MCF 10A (cell line): ENCODE measurements around the gene FOXP1. TPM values are rescaled to one million over a fixed set of nuclear protein-coding genes. Genes with fewer than 3 reads are reported as not detected.

ENCODE experiments used
- BruUV-seq: library from RNA; stranded (reverse); fragments of 400-500 nt; replicated peaks from 2 replicates; lab custom pipeline; 2021; lab: Mats Ljungman, UMichigan
- CTCF ChIA-PET: fragments of 300-600 bp; sonication (Branson Sonifier 250); formaldehyde crosslinking; extraction: SDS; loops from one replicate; lab custom pipeline; 2021; ENCODE audit warnings: antibody characterized with exemption, inconsistent platforms; lab: Yijun Ruan, JAX
- POLR2A ChIA-PET: fragments of 300-600, 350-650 bp; sonication (Branson Sonifier 250); formaldehyde crosslinking; extraction: SDS; loops from one replicate; lab custom pipeline; 2020; ENCODE audit warnings: antibody characterized with exemption, inconsistent platforms; lab: Yijun Ruan, JAX
- DNase-seq: peaks from one replicate; pipeline ENCODE4 v3.0.0-alpha.2; 2018; ENCODE audit not compliant: unreplicated experiment
- H3K27ac Mint-ChIP-seq: one replicate; pipeline ENCODE4 v1.8.0; 2022; ENCODE audit warnings: mild to moderate bottlenecking, low read depth, mixed read lengths; ENCODE audit not compliant: unreplicated experiment
- H3K27me3 Mint-ChIP-seq: one replicate; pipeline ENCODE4 v1.8.0; 2022; ENCODE audit warnings: mixed read lengths; ENCODE audit not compliant: insufficient read depth, unreplicated experiment
- H3K36me3 Mint-ChIP-seq: one replicate; pipeline ENCODE4 v1.8.0; 2022; ENCODE audit warnings: mild to moderate bottlenecking, moderate library complexity, mixed read lengths; ENCODE audit not compliant: insufficient read depth, unreplicated experiment
- H3K4me1 Mint-ChIP-seq: one replicate; pipeline ENCODE4 v1.8.0; 2022; ENCODE audit warnings: mixed read lengths; ENCODE audit not compliant: insufficient read depth, unreplicated experiment
- H3K4me3 Mint-ChIP-seq: one replicate; pipeline ENCODE4 v1.8.0; 2022; ENCODE audit warnings: mild to moderate bottlenecking, moderate library complexity, mixed read lengths; ENCODE audit not compliant: unreplicated experiment
- H3K9me3 Mint-ChIP-seq: one replicate; pipeline ENCODE4 v1.8.0; 2022; ENCODE audit warnings: mixed read lengths; ENCODE audit not compliant: unreplicated experiment
- intact Hi-C: fragments of 100-400 bp; cut with micrococcal nuclease; formaldehyde crosslinking; loops from 2 replicates; pipeline ENCODE4 v1.14.1; 2022
- total RNA-seq: library from RNA; stranded (reverse); gene quantifications from 2 replicates; pipeline ENCODE4 v1.2.3, GENCODE V29; 2022
- TF ChIP-seq, protein P1 (sequence below): fragments of 200-600 bp; IDR thresholded peaks from one replicate; pipeline ENCODE4 v1.8.0; 2022; ENCODE audit warnings: antibody characterized with exemption, mild to moderate bottlenecking; ENCODE audit not compliant: unreplicated experiment

FOXP1 gene
- total RNA-seq, 1 experiment from 2014 or later = 49.0 TPM

DNA sequence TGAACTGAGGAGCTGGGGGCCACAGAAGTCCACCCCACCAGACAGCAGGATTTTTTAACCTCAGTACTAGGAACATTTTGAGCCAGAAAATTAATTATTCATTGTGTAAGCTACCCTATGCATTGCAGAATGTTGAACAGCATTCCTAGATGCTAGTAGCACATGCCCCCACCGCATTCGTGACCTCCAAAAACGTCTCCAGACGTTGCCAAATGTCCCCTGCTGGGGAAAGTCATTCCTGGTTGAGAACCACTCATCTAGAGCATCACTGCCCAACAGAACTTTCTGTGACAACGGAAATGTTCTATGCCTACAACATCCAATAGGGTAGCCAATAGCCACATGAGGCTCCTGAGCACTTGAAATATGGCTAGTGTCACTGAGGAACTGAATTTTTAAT lies 333.5 kb downstream of the FOXP1 start:
- no TSS peak for BruUV-seq

DNA sequence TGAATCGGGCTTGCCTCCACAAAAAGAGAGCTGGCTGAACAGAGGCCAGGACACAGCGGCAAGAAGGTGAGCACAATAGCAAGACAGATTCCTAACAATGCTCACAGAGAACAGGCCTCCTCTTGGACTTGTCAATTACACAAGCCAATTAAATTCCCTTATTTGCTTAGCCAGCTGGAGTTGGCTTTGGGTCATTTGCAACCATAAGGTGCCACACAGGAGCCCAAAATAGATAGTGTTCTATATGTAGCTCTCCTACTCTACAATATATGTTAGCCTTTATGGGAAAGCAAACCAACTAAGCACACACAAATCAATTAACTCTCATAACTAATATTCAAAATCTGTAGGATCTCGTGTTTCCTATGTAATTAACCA lies 335.6 kb downstream of the FOXP1 start:
- H3K4me3 Mint-ChIP-seq = no peak overlapping the region
- intact Hi-C loops = no loop called here
- CTCF ChIA-PET = interaction anchor here (0.7 kb wide), 2 partner anchors 393 to 1765 kb away, joined by 3 read pairs; no protein-coding TSS in a partner anchor

More for the DNA sequence above, 333.5 kb downstream of the FOXP1 start:
- CTCF ChIA-PET = interaction anchor here (1.7 kb wide), 1 partner anchor 179 kb away, joined by 4 read pairs; no protein-coding TSS in a partner anchor
- no peak overlapping the region for H3K27ac Mint-ChIP-seq
- no peaks in the 10 kb centered on the region for H3K36me3 Mint-ChIP-seq
- TF ChIP-seq, protein P1, sequence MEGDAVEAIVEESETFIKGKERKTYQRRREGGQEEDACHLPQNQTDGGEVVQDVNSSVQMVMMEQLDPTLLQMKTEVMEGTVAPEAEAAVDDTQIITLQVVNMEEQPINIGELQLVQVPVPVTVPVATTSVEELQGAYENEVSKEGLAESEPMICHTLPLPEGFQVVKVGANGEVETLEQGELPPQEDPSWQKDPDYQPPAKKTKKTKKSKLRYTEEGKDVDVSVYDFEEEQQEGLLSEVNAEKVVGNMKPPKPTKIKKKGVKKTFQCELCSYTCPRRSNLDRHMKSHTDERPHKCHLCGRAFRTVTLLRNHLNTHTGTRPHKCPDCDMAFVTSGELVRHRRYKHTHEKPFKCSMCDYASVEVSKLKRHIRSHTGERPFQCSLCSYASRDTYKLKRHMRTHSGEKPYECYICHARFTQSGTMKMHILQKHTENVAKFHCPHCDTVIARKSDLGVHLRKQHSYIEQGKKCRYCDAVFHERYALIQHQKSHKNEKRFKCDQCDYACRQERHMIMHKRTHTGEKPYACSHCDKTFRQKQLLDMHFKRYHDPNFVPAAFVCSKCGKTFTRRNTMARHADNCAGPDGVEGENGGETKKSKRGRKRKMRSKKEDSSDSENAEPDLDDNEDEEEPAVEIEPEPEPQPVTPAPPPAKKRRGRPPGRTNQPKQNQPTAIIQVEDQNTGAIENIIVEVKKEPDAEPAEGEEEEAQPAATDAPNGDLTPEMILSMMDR = no peak
- H3K27me3 Mint-ChIP-seq = no peaks in the 10 kb centered on the region
- H3K9me3 Mint-ChIP-seq = no peaks in the 10 kb centered on the region
- DNase-seq = no peak
- H3K4me1 Mint-ChIP-seq = peaks cover 14% of the 10 kb centered on the region
- no peak overlapping the region for H3K4me3 Mint-ChIP-seq
- POLR2A ChIA-PET = no interaction called here
- intact Hi-C loops = no loop called here

DNA sequence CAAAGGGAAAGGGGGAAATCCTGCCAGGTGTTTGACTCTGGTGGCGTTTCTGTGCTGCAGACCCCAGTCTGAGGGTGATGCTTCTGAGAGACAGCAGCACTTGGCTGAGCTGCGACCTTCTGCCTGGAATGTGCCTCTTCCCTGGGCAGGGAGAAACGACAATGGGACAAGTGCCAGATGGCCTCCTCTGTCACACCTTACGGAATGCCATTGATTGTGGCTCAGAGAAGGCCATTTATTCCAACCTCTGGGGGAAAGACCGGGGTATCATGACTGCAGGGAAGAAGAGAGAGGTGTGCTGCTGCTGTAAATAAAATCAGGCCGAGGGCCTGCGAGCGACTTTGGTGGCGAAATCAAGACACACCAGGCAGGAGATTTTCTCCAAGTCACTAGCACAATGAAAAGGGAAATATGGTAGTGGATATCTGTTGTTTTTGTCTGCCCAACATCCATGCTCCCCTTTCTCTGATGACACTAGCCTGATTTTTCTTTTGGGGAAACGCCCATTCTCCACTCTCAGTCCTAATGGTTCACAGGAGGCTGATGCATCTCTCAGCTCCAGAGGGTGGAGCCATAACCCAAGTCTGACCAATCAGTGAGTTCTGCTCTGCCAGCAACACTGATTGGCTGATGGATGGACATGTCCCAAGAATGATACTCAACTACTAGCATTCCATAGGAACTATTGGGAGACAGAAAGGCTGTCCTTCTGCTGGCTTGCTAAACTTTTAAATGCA lies 336.1 kb downstream of the FOXP1 start:
- no TSS peak for BruUV-seq
- intact Hi-C loops = no loop called here
- ChIA-PET POLR2A (no interaction called here), CTCF (interaction anchor here (0.7 kb wide), 2 partner anchors 393 to 1765 kb away, joined by 3 read pairs; no protein-coding TSS in a partner anchor)
- no peaks in the 10 kb centered on the region for H3K27me3 Mint-ChIP-seq
- DNase-seq = peak; percentile 51
- H3K36me3 Mint-ChIP-seq = peaks cover 5% of the 10 kb centered on the region
- H3K4me3 Mint-ChIP-seq = no peak overlapping the region
- peaks cover 8% of the 10 kb centered on the region for H3K4me1 Mint-ChIP-seq
- TF ChIP-seq, protein P1 = no peak
- H3K9me3 Mint-ChIP-seq = no peaks in the 10 kb centered on the region
- H3K27ac Mint-ChIP-seq = no peak overlapping the region

More for the DNA sequence above, 335.6 kb downstream of the FOXP1 start:
- H3K36me3 Mint-ChIP-seq = peaks cover 5% of the 10 kb centered on the region
- TF ChIP-seq, protein P1 = no peak
- no peaks in the 10 kb centered on the region for H3K9me3 Mint-ChIP-seq
- no TSS peak for BruUV-seq
- H3K27me3 Mint-ChIP-seq = no peaks in the 10 kb centered on the region
- POLR2A ChIA-PET = no interaction called here
- peaks cover 8% of the 10 kb centered on the region for H3K4me1 Mint-ChIP-seq
- H3K27ac Mint-ChIP-seq = no peak overlapping the region
- DNase-seq = no peak

GRCh38 chr3:71245971-71246880 lies 337.3 kb downstream of the FOXP1 start:
- no peak for DNase-seq
- no peak overlapping the region for H3K27ac Mint-ChIP-seq
- H3K4me3 Mint-ChIP-seq = no peak overlapping the region
- peaks cover 5% of the 10 kb centered on the region for H3K36me3 Mint-ChIP-seq
- BruUV-seq = no TSS peak
- ChIA-PET CTCF (interaction anchor here (0.6 to 0.7 kb wide), 5 partner anchors 9 to 1180 kb away, joined by 3 read pairs; no protein-coding TSS in a partner anchor), POLR2A (interaction anchor here (0.6 kb wide), 3 partner anchors 140 to 215 kb away, joined by 3 read pairs; no protein-coding TSS in a partner anchor)
- intact Hi-C loops = no loop called here
- TF ChIP-seq, protein P1 = no peak
- no peaks in the 10 kb centered on the region for H3K9me3 Mint-ChIP-seq
- no peaks in the 10 kb centered on the region for H3K27me3 Mint-ChIP-seq
- H3K4me1 Mint-ChIP-seq = peaks cover 2% of the 10 kb centered on the region
